ENCODE data around the gene PEX6. TPM values are rescaled to one million over a fixed set of nuclear protein-coding genes. Genes with fewer than 3 reads are reported as not detected.

The PEX6 gene
- polyA plus RNA-seq, 4 donors, result 17.8 to 51.4 (median 35.9) TPM

DNA sequence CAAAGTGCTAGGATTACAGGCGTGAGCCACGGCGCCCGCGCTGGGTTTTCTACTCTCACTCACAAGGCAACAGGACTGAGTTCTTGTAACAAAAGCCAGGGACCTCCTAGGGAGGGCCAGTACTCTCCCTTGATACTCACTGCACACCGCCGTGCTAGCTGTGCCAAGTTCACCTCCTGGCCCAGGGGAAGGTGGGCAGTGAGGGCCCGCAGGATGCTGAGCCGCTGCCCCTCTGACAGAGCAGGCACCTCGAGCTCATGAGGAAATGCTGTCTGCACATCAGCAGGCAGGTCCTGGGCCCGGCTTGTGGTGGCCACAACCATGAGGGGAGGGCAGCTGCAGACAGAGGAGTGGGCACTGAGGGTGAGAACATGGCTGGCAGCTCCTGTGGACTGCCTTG, 11.8 kb downstream of the PEX6 start:
- DNase-seq (no peak), FAIRE-seq (no peak)
- Histone ChIP-seq H3K4me1 (ENCODE audit: control insufficient read depth in 3 of 3, insufficient read depth in 2 of 3, low read depth in 1 of 3, low read length in 2 of 3) (no peaks in the 10 kb centered on the region), H3K4me3 (ENCODE audit: low read depth in 1 of 3, low read length in 3 of 3) (no peak overlapping the region), H3K27ac (ENCODE audit: low read depth in 1 of 3, low read length in 2 of 3) (no peak overlapping the region), H3K36me3 (ENCODE audit: control insufficient read depth in 3 of 3, insufficient read depth in 2 of 3, low read depth in 1 of 3, low read length in 3 of 3) (peaks cover 12 to 88% (median 23%) of the 10 kb centered on the region in 3 donors), H3K9me3 (ENCODE audit: control insufficient read depth in 2 of 2, insufficient read depth in 1 of 2, low read depth in 1 of 2, low read length in 1 of 2) (no peaks in the 10 kb centered on the region), H3K27me3 (ENCODE audit: control insufficient read depth in 3 of 3, insufficient read depth in 3 of 3, low read length in 3 of 3) (no peaks in the 10 kb centered on the region)
- 95% methylated on average over 11 of the region's 11 CpGs for WGBS, 3 donors

GRCh38 chr6:42966571-42966970, 12.4 kb downstream of the PEX6 start:
- peaks cover 12 to 91% (median 23%) of the 10 kb centered on the region in 3 donors for H3K36me3 ChIP-seq (ENCODE audit: control insufficient read depth in 3 of 3, insufficient read depth in 2 of 3, low read depth in 1 of 3, low read length in 3 of 3)
- WGBS, 3 donors, result 78 to 85% (median 80%) methylated on average over 7 of the region's 7 CpGs

DNA sequence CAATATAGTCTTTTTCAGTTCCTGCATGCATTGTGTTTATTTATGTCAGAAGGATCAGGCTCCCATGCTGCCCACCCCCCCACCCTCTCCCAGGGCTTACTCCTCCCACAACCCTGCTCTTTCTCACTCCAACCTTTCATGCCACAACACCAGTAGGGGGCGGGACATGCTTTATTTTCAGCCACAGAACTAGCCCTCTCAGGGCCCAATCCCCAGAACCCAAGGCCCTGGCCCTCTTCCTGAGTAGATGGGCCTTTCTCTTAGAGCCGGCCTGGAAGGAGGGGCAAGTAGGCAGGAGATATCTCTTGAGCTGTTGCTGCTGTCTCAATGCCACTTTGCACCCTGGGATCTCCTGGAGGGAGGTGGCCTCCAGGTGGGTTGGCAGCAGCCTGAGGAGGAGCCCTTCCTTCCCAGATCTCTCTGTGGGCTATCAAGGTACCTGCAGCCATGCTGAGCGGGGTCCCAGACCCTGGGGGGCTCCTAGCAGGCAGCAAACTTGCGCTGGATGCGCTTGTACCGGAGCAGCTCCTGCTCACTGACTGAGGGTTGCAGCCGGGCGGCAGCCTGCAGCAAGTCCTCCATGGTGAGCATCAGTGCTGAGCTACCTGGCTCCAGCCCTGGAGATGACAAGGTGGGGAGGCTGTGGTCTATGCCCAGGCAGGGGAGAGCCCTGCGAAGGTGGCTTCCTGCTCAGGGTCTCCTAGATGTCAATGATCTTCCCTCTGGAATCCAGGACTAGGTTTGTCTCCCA, 15.0 kb downstream of the PEX6 start:
- WGBS, 3 donors, result 82 to 88% (median 87%) methylated on average over 9 of the region's 9 CpGs
- peaks cover 12 to 72% (median 20%) of the 10 kb centered on the region in 3 donors for H3K36me3 ChIP-seq (ENCODE audit: control insufficient read depth in 3 of 3, insufficient read depth in 2 of 3, low read depth in 1 of 3, low read length in 3 of 3)
- no peak overlapping the region for H3K27ac ChIP-seq (ENCODE audit: low read depth in 1 of 3, low read length in 2 of 3)
- no peaks in the 10 kb centered on the region for H3K9me3 ChIP-seq (ENCODE audit: control insufficient read depth in 2 of 2, insufficient read depth in 1 of 2, low read depth in 1 of 2, low read length in 1 of 2)
- H3K4me3 ChIP-seq (ENCODE audit: low read depth in 1 of 3, low read length in 3 of 3), result no peak overlapping the region
- H3K27me3 ChIP-seq (ENCODE audit: control insufficient read depth in 3 of 3, insufficient read depth in 3 of 3, low read length in 3 of 3), result peaks cover 0 to 3% (median 0%) of the 10 kb centered on the region in 3 donors
- FAIRE-seq (no peak), DNase-seq (peak; percentile 53 to 59)
- peaks cover 0 to 11% (median 0%) of the 10 kb centered on the region in 3 donors for H3K4me1 ChIP-seq (ENCODE audit: control insufficient read depth in 3 of 3, insufficient read depth in 2 of 3, low read depth in 1 of 3, low read length in 2 of 3)

More at GRCh38 chr6:42966571-42966970, 12.4 kb downstream of the PEX6 start:
- H3K27ac ChIP-seq (ENCODE audit: low read depth in 1 of 3, low read length in 2 of 3), result no peak overlapping the region
- H3K27me3 ChIP-seq (ENCODE audit: control insufficient read depth in 3 of 3, insufficient read depth in 3 of 3, low read length in 3 of 3), result no peaks in the 10 kb centered on the region
- no peak overlapping the region for H3K4me3 ChIP-seq (ENCODE audit: low read depth in 1 of 3, low read length in 3 of 3)
- H3K4me1 ChIP-seq (ENCODE audit: control insufficient read depth in 3 of 3, insufficient read depth in 2 of 3, low read depth in 1 of 3, low read length in 2 of 3), result no peaks in the 10 kb centered on the region
- no peaks in the 10 kb centered on the region for H3K9me3 ChIP-seq (ENCODE audit: control insufficient read depth in 2 of 2, insufficient read depth in 1 of 2, low read depth in 1 of 2, low read length in 1 of 2)
- FAIRE-seq (no peak), DNase-seq (no peak)

- DNase-seq (no peak), FAIRE-seq (no peak)
- WGBS, 3 donors, result 81 to 88% (median 87%) methylated on average over 11 to 12 of the region's 12 CpGs
- Histone ChIP-seq H3K27me3 (ENCODE audit: control insufficient read depth in 3 of 3, insufficient read depth in 3 of 3, low read length in 3 of 3) (peaks cover 0 to 3% (median 0%) of the 10 kb centered on the region in 3 donors), H3K36me3 (ENCODE audit: control insufficient read depth in 3 of 3, insufficient read depth in 2 of 3, low read depth in 1 of 3, low read length in 3 of 3) (peaks cover 12 to 65% (median 13%) of the 10 kb centered on the region in 3 donors), H3K4me1 (ENCODE audit: control insufficient read depth in 3 of 3, insufficient read depth in 2 of 3, low read depth in 1 of 3, low read length in 2 of 3) (peaks cover 0 to 11% (median 0%) of the 10 kb centered on the region in 3 donors), H3K27ac (ENCODE audit: low read depth in 1 of 3, low read length in 2 of 3) (no peak overlapping the region), H3K9me3 (ENCODE audit: control insufficient read depth in 2 of 2, insufficient read depth in 1 of 2, low read depth in 1 of 2, low read length in 1 of 2) (no peaks in the 10 kb centered on the region), H3K4me3 (ENCODE audit: low read depth in 1 of 3, low read length in 3 of 3) (no peak overlapping the region)
Observed at GRCh38 chr6:42963179-42963854, 15.7 kb downstream of the PEX6 start.

GRCh38 chr6:42962502-42963178, 16.3 kb downstream of the PEX6 start:
- Histone ChIP-seq H3K9me3 (ENCODE audit: control insufficient read depth in 2 of 2, insufficient read depth in 1 of 2, low read depth in 1 of 2, low read length in 1 of 2) (no peaks in the 10 kb centered on the region), H3K27me3 (ENCODE audit: control insufficient read depth in 3 of 3, insufficient read depth in 3 of 3, low read length in 3 of 3) (peaks cover 0 to 3% (median 0%) of the 10 kb centered on the region in 3 donors), H3K4me3 (ENCODE audit: low read depth in 1 of 3, low read length in 3 of 3) (no peak overlapping the region), H3K36me3 (ENCODE audit: control insufficient read depth in 3 of 3, insufficient read depth in 2 of 3, low read depth in 1 of 3, low read length in 3 of 3) (peaks cover 11 to 58% (median 12%) of the 10 kb centered on the region in 3 donors), H3K27ac (ENCODE audit: low read depth in 1 of 3, low read length in 2 of 3) (no peak overlapping the region), H3K4me1 (ENCODE audit: control insufficient read depth in 3 of 3, insufficient read depth in 2 of 3, low read depth in 1 of 3, low read length in 2 of 3) (peaks cover 0 to 11% (median 0%) of the 10 kb centered on the region in 3 donors)
- FAIRE-seq (no peak), DNase-seq (no peak)
- WGBS, 3 donors, result 90 to 93% (median 92%) methylated on average over 12 to 13 of the region's 13 CpGs

DNA sequence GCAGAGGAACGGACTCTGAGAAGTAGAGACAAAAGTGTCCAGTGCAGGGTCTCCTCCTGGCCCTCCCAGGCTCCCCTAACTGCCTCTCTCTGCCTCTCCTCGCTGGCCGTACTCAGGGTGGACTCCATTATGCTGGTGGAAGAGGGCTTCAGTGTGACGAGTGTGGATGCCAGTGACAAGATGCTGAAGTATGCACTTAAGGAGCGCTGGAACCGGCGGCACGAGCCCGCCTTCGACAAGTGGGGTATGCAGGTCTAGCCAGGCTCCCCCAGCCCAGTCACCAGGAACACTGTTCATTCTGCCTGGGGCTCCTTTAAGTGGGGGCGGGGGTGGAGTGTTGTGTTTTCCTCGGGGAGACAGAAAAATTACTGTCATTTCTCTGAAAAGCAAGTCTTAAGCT, 16.9 kb downstream of the PEX6 start:
- peaks cover 0 to 3% (median 0%) of the 10 kb centered on the region in 3 donors for H3K27me3 ChIP-seq (ENCODE audit: control insufficient read depth in 3 of 3, insufficient read depth in 3 of 3, low read length in 3 of 3)
- WGBS, 3 donors, result 92 to 96% (median 94%) methylated on average over 12 of the region's 12 CpGs
- DNase-seq (no peak), FAIRE-seq (no peak)
- no peak overlapping the region for H3K27ac ChIP-seq (ENCODE audit: low read depth in 1 of 3, low read length in 2 of 3)
- H3K36me3 ChIP-seq (ENCODE audit: control insufficient read depth in 3 of 3, insufficient read depth in 2 of 3, low read depth in 1 of 3, low read length in 3 of 3), result peaks cover 5 to 53% (median 9%) of the 10 kb centered on the region in 3 donors
- no peaks in the 10 kb centered on the region for H3K9me3 ChIP-seq (ENCODE audit: control insufficient read depth in 2 of 2, insufficient read depth in 1 of 2, low read depth in 1 of 2, low read length in 1 of 2)
- no peak overlapping the region for H3K4me3 ChIP-seq (ENCODE audit: low read depth in 1 of 3, low read length in 3 of 3)
- peaks cover 0 to 11% (median 0%) of the 10 kb centered on the region in 3 donors for H3K4me1 ChIP-seq (ENCODE audit: control insufficient read depth in 3 of 3, insufficient read depth in 2 of 3, low read depth in 1 of 3, low read length in 2 of 3)

GRCh38 chr6:42961020-42961470, 17.9 kb downstream of the PEX6 start:
- FAIRE-seq (no peak), DNase-seq (no peak)
- peaks cover 0 to 3% (median 0%) of the 10 kb centered on the region in 3 donors for H3K27me3 ChIP-seq (ENCODE audit: control insufficient read depth in 3 of 3, insufficient read depth in 3 of 3, low read length in 3 of 3)
- H3K36me3 ChIP-seq (ENCODE audit: control insufficient read depth in 3 of 3, insufficient read depth in 2 of 3, low read depth in 1 of 3, low read length in 3 of 3), result peaks cover 5 to 44% (median 7%) of the 10 kb centered on the region in 3 donors
- H3K9me3 ChIP-seq (ENCODE audit: control insufficient read depth in 2 of 2, insufficient read depth in 1 of 2, low read depth in 1 of 2, low read length in 1 of 2), result no peaks in the 10 kb centered on the region
- peak overlapping the region in 2 of 3 donors; percentile 43 to 57 for H3K4me3 ChIP-seq (ENCODE audit: low read depth in 1 of 3, low read length in 3 of 3)
- H3K27ac ChIP-seq (ENCODE audit: low read depth in 1 of 3, low read length in 2 of 3), result no peak overlapping the region
- peaks cover 0 to 11% (median 0%) of the 10 kb centered on the region in 3 donors for H3K4me1 ChIP-seq (ENCODE audit: control insufficient read depth in 3 of 3, insufficient read depth in 2 of 3, low read depth in 1 of 3, low read length in 2 of 3)
- 9 to 28% (median 21%) methylated on average over 15 of the region's 15 CpGs for WGBS, 3 donors

Data from small intestine (tissue), 7 donors.